ENCODE measurements around the gene ZNF316.

ZNF316 gene

DNA sequence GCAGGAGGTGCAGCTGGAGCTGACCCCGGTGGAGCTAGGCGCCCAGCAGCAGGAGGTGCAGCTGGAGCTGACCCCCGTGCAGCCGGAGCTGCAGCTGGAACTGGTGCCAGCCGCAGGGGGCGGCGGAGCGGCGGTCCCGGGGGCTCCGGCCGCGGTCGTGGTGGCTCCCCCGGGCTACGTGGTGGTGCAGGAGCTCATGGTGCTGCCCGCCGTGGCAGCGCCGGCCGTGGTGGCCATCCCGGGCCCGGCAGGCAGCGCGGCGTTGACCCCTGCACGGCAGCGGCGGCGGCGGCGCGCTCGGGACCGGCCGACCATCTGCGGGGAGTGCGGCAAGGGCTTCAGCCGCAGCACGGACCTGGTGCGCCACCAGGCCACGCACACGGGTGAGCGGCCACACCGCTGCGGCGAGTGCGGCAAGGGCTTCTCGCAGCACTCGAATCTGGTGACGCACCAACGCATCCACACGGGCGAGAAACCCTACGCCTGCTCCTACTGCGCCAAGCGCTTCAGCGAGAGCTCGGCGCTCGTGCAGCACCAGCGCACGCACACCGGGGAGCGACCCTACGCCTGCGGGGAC is 14.9 kb upstream of the ZNF316 start:
- no peak for DNase-seq

DNA sequence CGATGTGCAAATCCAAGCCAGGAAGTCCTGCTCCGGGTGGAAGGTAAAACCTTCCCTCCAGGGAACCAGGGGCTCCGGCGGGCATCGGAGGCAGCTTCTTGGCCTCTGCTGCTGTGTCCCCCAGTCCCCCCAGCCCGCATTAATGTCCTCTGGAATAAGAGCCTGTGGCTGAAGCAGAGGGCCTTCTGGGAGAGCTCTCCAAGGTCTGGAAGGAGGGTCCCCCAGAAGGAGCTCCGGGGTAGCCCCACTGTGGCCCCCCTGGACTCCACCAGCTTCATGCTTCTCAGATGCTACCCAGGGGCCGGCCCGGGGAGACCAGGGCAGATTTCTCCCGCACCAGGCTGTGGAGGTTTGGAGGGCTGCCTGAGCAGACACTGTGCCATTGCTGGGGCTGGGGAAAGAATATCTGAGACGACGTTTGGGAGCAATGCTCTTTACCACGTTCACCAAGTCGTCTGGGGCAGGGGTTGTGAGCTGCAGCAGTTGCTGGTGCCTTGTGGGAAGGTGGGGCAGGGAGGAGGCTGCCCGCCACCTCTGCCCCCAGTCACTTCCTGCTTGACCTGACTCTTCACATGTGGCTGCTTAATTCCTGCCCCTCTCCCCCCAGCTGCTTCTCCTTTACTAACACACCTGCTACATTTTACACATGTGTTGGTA is 13.4 kb upstream of the ZNF316 start:
- DNase-seq, result no peak

DNA sequence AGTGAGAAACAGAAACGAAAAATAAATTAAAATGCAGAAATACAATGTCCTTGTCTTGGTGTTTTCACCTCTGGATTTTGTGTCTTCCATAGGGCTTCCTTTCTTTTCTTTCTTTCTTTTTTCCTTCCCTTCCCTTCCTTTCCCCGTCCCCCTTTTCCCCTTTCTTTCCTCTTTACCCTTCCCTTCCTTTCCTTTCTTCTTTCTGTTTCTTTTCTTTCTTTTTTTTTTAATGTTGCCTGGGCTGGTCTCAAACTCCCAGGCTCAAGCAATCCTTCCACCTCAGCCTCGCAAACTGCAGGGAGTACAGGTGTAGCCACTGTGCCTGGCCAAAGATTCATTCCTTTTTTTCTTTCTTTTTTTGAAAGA is 12.9 kb upstream of the ZNF316 start:
- no peak for DNase-seq

DNA sequence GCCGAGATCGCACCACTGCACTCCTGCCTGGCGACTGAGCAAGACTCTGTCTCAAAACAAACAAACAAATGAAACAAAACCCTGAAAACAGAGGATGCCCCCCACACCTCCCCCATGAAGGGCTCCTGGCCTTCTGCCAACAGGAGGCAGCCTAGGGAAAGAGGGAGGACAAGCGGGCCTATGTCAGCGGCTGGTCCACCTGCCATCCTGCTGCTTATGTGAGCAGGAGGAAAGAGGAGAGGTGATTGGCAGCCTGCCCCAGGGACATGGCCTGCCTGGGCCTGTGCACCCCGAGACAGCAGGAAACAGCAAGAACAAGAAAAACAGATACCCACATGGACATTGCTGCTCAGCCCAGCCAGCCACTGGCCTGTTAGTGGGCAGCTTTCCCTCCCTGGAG is 9.1 kb upstream of the ZNF316 start:
- DNase-seq, result no peak

DNA sequence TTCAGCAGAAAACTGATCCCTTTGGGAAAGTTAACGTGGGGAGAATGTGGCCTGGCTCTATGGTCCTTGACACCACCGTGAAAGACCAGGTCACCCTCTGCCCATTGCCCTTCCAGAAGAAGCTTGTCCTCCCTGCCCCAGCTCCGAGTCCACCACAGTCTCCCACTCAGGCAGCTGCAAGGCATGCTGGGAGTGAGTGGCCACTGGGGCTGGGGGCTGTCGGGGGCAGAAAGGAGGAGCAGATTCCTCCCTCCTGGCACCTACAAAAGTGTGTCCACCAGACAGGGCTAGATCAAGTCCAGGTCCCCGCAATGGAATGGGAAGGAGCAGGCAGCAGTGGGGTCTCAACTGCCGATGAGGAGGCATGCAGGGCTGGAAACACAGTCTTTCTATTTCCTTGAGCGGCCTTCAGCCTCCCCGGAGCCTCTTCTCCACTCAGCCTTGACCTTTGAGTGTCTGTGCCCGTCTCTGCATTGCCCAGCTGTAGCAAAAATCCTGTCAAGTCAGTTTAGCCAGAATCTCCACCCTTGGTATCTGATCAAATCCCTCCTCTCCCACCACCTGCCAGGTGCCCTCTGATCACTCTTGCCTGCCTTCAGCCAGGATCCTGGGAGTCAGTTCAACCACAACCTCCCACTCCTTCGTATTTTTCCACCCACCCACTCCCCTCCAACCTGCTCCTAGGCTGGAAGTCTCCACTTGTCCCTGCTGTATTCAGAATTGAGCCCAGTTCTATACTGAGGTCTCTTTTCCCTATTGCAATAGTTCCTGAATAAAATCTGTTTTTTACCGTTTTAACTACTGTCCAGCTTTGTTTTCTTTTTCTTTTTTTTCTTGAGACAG is 6.9 kb upstream of the ZNF316 start:
- no peak for DNase-seq

DNA sequence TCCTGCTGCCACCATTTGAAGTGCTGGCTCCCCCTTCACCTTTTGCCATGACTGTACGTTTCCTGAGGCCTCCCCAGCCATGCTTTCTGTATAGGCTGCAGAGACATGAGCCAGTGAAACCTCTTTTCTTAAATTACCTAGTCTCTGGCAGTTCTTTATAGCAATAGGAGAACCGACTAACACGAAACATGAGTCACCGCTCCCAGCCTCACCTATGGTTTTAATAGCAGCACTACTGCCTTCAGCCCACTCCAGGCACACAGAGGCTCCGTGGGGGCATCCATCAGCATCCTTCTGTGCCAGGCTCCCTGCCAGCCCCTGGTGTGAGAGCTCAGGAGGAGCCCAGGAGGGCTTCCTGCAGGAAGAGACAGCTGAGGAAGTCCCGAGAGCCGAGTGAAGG is 5.5 kb upstream of the ZNF316 start:
- DNase-seq, result no peak

DNA sequence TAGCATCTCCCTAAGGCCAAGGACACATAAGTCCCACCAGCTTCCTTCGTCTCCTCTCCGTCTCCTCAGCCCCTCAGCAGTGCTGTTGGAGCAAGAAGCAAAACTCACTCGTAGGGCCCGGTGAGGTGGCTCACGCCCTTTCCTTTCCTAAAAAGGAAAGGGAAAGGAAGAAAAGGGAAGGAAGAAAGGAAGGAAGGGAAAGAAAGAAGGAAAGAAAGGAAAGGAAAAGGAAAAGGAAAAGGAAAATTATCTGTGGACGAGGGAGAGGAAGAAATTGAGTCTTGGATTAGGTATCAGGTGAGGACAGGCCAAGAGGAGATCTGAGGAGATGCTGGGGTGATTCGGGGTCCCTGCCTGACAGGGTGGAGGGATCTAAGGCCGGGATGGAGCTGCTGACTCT is 3.1 kb upstream of the ZNF316 start:
- DNase-seq, result no peak

DNA sequence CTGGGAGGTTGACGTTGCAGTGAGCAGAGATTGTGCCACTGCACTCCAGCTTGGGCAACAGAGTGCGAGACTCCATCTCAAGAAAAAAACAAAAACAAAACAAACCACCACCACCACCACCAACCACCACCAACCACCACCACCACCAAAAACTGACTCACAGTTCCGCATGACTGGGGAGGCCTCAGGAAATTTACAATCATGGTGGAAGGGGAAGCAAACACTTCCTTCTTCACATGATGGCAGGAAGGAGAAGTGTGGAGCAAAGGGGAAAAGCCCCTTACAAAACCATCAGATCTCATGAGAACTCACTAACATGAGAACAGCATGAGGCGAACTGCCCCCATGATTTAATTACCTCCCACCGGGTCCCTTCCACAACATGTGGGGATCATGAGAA is 2.1 kb upstream of the ZNF316 start:
- DNase-seq, result peak; percentile 86

DNA sequence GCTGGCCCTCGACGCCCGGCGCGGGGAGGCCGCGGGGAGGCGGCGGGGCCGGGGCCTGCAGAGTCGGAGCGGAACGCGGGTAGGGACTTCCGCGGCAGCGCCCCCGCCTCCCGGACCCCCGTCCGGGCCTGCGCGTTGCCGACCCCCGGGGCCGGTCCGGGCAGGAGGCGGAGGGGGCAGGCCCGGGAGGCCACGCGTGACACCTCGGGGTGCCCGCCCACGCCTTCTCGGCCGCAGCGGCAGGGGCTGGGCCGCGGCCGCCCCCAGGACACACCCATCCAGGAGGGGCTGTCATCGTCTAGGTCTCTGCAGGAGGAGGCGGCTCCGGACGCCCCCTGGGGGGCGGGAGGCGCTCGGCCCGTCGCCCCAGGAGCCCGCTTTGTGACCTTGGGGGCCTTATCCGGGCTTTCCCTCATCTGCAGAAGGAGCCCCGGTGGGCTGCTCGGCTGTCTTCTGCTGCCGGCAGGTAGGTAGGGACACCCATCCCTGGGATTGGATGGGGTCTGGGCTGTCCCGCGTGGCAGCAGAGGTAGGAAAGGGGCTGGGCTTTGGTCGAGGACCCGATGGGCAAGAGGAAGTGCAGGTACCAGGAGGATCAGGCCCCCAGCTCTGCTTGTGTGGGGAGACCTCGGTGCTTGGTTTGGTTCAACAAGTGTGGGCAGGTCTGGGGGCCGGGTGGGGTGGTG is 569 bp downstream of the ZNF316 start:
- peak; percentile 53 for DNase-seq

DNA sequence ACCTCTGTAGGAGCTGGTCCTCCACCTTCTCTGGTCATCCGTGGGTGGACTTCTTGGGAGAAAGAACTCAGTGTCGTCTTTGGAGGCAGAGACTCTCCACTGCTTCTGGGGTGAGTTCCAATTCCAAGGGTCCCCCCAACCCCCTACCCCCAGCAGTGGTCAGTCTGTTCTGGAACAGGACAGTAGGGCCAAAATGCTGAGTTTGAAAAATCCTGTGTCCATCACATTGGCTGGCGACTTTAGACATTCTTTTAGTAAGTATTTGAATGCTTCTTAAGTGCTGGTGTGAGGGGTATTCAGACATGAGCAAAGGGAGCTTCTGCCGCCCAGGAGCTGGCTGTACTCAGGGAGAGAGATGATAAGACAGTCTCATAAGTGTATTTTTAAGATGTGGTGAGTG is 1.9 kb downstream of the ZNF316 start:
- DNase-seq, result no peak

DNA sequence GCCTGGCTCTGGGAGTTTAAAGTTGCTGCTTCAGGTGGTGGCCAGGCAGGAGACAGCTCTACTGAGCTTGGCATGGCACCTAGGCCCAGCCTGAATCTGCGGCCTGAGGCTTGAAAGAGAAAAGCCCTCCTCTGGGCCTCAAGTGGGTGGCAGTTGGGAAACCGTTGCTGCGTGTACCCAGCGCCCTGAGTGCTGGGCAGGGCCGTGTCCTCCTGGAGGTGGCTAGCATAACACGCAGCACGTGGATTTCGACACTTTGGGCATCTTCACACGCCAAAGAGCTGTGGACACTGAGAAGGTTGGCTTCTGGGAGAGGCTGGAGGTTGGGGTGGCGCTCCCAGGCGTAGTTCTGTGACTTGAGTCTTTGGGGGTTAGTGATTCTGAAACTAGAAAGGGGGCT is 2.5 kb downstream of the ZNF316 start:
- no peak for DNase-seq

DNA sequence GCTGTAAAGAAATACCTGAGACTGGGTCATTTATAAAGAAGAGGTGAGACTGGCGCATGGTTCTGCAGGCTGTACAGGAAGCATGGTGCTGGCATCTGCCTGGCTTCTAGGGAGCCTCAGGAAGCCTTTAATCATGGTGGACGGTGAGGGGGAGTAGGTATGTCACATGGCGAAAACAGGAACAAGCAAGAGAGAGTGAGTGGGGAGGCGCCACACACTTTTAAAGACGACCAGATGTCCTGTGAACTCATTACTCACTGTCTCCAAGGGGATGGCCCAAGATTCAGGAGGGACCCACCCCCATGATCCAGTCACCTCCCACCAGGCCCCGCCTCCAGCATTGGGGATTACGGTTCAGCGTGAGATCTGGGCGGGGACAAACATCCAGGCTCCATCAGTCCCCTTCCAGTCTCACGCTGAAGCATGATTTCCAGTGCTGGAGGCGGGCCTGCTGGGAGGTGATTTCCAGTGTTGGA is 3.2 kb downstream of the ZNF316 start:
- DNase-seq, result peak; percentile 57

DNA sequence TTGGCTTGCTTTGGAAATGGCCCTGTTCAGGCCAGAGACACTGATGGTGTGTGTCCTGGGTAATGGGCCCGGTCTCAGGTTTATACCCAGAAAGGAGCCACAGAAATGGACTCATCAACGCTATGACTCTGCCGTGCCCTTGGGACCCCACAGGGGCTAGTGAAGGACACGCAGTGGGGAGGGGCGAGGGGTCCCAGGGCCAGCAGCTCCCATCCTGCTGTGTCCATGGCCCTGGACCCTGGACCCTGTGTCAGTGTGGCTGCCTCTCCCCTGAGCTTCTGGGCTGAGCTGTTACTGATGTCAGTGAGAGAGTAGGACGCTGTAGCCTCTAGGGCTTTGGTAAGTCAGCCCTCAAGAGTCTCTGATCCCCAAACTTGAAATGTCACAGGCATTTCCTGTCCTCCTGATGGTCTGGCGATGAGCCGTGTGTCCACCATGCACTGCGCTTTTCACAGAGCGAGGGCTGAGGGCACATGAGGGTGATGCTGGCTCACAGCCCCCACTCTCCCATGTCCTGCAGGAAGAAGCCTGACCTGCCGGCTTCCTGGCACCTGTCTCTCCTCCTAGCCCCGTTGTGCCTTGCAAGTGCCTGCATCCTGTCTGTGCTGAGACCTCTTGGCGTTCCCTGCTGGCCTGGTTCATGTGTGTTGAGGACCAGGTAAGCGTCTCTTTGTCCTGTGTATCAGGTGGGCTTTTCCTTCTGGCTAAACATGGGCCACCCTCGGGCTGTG is 4.4 kb downstream of the ZNF316 start:
- DNase-seq, result no peak

DNA sequence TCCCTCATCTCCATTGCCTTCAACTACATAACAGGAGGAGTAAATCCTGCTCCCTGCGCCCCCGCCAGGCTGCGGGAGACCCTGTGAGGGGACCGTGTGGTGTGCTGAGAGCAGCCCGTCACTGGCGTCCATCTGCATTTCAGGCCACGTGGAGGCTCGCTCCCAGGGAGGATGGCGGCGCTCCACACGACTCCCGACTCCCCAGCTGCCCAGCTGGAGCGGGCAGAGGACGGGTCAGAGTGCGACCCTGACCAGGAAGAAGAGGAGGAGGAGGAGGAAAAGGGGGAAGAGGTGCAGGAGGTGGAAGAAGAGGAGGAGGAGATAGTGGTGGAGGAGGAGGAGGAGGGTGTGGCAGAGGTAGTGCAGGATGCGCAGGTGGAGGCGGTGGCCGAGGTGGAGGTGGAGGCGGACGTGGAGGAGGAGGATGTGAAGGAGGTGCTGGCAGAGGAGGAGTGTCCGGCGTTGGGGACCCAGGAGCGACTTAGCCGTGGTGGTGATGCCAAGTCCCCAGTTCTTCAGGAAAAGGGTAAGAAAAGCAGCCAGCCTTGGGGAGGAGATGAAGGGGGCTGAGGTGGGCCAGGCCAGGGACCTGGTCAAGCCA is 5.2 kb downstream of the ZNF316 start:
- DNase-seq, result no peak

DNA sequence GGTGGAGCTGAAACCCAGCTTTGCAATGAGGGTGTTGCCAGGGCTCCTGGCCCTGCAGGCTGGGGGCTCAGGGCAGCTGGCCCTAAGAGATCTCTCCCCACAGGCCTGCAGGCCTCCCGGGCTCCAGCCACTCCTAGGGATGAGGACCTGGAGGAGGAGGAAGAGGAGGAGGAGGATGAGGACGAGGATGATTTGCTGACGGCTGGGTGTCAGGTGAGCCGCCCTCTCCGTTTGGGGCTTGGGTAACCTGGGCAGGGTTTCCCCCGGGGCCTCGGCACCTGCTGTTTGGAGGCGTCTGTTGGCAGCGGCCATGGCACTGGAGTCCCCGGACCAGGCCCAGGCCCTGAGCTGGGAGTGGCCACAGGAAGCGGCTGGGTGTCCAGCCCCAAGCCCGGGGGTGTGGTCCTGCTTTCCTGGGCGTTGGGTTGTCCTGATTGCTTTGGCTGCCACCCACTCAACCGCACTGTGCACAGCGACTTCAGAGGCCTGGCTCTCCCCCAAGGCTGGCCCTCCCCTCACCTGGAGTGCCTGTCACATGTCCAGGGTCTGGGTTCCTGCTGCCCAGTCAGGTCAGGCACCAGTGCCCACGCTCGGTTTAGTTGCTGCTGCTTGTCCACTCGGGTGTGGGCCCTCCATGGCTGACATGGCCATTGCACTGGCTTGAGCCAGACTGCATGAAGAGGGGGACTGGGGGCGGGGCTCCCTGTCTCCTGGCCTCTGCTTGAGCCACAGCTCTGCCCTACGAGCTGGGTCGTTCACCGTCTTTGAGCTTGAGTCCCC is 5.9 kb downstream of the ZNF316 start:
- no peak for DNase-seq

DNA sequence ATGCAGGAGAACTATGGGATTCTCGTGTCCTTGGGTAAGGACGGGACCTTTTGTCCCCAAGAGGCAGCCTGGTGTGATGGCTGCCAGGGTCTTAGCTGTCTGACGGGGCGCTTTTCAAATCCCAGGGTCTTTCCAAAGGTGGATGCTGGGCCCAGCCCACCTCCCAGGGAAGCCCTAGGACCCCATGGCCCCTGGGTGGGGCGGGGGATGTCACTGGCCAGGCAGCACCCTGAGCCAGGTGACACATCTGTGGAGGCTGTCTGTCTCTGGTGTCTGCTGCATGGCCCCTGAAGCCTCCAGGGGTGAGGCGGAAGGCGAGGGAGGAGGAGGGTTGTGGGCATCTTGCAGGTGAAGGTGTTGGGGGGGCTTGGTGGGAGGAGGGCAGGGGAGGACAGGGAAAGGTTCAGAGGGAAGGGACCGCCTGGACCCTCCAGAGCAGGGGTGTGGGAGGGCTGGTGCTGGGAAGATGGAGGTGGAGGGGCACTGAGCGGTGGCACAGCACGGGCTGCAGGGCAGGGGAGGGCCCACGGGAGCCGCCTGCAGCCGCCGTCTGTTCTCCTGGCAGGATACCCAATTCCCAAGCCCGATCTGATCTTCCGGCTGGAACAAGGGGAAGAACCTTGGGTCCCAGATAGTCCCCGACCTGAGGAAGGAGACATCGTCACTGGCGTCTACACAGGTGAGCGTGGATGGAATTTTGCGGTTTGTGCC is 7.0 kb downstream of the ZNF316 start:
- DNase-seq, result no peak

DNA sequence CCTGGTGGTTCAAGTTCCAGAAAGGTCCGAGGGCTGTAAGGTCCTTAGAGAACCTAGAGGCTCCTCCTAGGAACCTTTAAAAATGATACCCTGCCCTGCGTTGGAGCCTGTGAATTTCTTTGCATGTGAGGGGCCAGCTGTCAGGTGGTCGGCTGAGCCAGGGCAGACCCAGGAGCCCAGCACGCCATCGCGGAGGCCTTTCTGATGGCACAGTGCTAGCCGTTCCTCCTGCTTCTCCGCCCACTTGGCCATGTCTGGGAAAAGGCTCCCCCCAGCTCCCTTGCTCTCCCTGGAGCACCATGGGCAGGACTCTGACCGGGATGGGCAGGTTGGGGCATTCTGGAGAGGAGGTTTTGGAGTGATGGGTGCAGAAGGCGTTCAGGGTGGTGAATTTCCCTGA is 7.6 kb downstream of the ZNF316 start:
- no peak for DNase-seq

DNA sequence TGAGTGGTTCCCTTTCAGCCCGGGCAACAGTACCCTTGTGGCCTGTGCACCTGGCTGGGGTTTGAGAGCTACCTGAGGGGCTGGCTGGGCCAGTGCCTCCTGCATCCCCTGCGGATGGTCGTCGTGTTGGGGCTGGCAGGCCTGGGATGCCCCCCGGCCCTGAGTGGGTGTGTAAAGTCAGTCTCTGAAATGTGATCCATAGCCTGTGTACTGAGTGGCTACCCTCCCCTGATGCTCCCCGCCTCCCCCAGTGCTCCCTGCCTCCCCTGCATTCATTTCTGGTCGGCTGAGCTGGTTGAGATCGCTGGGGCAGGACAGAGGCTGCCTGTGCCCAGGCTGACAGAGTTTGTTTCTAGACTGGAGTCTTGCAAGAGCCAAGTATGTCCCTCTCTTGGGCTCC is 9.3 kb downstream of the ZNF316 start:
- no peak for DNase-seq

DNA sequence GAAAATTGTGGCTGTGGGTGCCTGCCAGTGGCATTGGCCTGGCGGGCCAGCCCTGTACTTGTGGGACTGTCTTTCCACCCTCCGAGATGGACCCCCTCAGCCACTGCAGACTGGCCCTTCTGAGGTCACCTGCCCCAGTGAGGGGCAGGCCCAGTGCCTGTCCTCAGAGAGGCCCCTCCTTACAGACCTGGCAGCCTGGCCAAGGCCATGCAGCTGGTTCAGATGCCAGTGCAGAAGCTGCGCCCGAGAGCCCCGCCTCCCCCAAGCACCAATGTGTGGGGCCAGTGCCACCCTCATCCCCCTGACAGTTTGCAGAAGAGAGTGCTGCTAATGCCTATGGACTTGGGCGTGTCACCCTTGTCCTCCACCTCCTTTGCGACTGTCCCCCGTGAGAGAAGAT is 10.0 kb downstream of the ZNF316 start:
- DNase-seq, result no peak

DNA sequence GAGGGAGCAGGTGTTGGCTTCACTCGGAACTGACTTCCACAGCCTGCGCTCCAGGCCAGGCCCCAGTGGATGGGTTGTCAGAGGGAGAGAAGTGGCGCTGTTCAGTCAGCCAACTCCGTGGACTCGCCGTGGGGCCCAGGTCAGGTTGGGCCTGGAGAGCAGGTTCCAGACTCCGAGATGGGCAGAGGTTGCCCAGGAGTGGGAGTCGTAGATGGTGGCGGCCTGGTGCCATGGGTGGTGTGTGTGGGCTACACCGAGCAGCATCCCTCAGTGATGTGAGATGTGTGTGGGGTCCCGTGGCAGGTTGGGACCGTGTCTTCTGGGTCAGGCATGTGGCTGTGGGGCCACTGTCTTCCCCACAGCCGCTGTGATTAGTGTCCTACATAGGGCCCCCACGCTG is 10.4 kb downstream of the ZNF316 start:
- no peak for DNase-seq
